VCaP (cell line): Measurements from ENCODE around the gene ATXN7L1.
"Not testable (repeated sequence)": the region's sequence is repeated elsewhere in the genome, so short reads cannot be mapped to it uniquely, and the experiment has no call there.

Experiments used
- H3K27ac ChIP-seq: fragments of 450-650 bp; 2 replicates; pipeline ENCODE4 v1.5.1; 2017
- TF ChIP-seq, protein P1 (sequence below): fragments of 450-650 bp; conservative IDR thresholded peaks from 2 replicates; pipeline ENCODE4 v1.5.1; 2017; ENCODE audit warnings: mild to moderate bottlenecking, moderate library complexity

The ATXN7L1 gene

DNA sequence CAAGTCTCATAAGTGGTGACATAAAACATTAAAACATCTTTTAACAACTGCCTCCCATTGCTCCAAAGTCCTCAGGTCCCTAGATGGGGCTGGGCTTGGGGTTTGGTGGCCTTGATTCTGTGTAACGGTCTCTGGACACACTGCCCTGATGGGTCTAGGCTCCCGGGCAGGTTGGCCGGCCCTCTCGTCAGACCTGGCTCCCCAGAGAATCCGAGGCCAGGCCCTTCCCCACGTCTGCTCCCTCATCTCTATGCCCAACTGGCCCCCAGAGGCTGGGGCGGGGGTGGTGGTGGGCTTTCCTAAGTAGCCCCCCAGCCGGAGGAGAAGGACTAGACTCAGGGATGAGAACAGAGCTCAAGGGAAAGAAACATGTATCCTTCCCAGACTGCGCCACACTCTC lies 263.6 kb downstream of the ATXN7L1 start:
- TF ChIP-seq, protein P1, sequence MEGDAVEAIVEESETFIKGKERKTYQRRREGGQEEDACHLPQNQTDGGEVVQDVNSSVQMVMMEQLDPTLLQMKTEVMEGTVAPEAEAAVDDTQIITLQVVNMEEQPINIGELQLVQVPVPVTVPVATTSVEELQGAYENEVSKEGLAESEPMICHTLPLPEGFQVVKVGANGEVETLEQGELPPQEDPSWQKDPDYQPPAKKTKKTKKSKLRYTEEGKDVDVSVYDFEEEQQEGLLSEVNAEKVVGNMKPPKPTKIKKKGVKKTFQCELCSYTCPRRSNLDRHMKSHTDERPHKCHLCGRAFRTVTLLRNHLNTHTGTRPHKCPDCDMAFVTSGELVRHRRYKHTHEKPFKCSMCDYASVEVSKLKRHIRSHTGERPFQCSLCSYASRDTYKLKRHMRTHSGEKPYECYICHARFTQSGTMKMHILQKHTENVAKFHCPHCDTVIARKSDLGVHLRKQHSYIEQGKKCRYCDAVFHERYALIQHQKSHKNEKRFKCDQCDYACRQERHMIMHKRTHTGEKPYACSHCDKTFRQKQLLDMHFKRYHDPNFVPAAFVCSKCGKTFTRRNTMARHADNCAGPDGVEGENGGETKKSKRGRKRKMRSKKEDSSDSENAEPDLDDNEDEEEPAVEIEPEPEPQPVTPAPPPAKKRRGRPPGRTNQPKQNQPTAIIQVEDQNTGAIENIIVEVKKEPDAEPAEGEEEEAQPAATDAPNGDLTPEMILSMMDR, result no peak

DNA sequence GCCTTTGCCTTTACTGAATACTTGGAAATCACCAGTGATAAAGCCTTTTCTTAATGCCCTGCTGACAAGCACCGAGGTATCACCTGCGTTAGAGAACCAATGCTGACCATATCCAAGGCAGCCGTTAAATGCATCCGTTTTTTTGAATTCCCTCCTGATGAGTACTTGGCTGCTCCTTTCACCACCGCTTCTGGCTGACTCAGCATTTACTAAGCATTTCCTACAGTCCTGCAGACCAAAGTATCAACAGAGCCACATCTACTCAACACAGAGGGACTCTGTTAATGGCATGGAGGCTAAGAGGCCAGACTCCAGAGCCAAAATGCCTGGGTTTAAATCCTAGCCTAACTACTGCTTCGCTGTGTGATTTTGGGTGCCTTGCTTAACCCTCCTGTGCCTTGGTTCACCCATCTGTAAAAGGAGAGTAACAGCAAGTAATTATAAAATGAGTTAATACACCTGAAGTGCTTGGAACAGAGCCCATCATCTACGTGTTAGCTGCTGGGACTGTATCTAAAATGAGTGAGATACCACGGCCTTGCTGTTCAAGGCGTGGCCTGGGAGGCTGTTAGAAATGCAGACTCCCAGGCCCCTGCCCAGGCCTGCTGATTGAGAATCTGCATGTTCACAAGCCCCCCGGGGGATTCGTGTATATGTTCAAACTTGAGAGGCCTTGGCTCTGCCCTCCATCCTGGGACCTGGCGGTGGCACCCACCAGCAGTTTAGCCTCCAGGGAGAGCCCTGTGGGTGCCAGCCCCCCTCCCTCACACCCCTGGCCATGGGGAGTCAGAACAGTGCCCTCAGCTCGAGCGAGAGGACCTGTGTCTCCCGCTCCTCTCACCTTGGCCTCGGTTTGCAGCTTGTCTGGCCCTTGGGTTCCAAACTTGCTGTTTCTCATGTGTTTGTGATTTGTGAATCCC lies 264.3 kb downstream of the ATXN7L1 start:
- no peak overlapping the region for H3K27ac ChIP-seq
- TF ChIP-seq, protein P1, result no peak

More for the DNA sequence above, 263.6 kb downstream of the ATXN7L1 start:
- H3K27ac ChIP-seq, result no peak overlapping the region

DNA sequence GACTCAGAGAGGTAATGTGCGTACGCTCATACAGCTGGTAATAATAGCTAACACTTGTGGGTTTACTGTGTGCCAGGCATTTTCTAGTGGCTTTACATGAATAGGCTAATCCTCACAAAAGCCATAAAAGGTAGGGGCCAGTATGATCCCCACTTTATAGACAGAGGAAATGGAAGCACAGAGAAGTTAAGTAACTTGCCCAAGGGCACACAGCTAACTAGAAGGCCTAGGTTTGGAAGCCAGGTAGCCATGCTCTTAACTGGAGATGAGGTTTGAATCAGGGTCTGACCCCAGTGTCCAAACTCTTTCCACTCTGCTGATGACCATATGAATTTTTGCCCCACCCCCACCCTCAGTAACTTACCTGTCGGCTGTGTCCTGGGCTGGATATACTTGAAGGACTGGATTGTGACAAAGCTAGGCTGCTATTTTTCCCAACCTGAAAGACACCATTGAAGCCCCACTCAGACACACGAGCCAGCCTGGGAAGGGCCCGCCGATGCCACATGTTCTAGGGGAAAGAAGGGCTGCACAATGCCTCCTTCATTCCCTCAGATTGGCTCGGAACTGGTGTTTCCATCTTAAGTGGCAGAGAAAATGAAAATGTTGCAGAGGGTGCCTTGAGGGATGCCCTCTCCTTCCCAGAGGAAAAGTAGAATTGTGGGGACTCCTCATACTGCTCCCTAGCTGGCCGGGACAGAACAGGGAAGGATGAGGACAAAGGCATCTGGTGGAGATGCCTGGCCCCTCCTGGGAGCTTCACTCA lies 266.1 kb downstream of the ATXN7L1 start:
- TF ChIP-seq, protein P1, result no peak
- H3K27ac ChIP-seq, result no peak overlapping the region

DNA sequence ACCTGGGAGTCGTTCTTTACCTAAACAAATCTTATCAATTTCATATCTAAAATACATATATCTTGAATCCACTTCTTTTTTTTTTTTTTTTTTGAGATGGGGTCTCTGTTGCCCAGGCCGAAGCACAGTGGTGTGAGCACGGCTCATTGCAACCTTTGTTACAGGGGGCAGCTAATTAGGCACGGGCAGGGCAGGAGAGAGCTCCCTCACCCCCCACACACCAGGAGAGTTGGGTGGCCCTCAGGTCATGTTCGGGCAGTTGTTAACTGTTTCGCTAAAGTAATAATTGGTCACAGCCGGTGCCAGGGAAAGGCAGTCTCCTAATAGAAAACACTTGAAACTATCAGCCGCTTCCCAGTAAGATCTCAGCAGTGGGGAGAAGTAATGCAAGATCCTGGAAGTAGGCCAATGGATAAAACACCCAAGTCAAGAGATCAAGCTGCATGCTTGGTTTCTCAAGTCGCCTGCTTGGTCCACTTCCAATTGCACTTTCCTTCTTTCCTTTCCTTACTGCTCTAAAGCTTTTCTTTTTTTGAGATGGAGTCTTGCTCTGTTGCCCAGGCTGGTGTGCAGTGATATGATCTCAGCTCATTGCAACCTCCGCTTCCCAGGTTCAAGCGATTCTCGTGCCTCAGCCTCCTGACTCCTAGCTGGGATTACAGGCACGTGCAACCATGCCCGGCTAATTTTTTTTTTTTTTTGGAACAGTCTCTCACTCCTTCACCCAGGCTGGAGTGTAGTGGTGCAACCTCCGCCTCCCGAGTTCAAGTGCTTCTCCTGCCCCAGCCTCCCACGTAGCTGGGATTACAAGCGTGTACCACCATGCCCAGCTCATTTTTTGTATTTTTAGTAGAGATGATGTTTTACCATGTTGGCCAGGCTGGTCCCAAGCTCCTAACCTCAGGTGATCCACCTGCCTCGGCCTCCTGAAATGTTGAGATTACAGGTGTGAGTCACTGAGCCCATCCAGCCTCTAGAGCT lies 273.8 kb downstream of the ATXN7L1 start:
- TF ChIP-seq, protein P1, result no peak
- H3K27ac ChIP-seq, result no peak overlapping the region

DNA sequence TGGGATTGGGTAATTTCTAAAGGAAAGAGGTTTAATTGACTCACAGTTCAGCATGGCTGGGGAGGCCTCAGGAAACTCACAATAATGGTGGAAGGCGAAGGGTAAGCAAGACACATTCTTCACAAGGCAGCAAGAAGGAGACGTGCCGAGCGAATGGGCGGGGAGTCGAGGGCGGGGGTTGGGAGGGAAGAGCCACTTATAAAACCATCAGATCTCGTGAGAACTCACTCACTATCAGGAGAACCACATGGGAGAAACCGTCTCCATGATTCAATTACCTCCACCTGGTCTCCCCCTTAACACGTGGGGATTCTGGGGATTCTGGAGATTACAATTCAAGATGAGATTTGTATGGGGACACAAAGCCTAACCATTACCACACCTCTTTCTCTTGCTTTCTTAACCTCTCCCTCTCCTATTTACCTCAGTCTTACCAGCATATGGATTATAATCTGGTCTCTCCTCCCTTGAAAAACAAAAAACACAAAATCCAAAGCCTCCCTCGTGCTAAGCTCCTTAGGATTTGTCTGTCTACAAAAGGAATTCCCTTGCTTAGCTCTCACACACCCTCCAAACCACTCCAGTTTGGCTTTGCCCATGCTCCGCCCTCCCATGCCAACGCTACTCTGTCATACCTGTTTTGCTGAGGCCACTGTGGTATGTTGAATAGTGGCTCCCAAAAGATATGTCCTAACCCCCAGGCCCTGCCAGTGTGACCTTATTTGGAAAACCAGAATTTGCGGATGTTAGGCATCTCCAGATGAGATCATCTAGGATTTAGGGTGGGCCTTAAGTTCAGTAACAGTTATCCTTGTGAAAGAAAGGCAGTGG lies 275.5 kb downstream of the ATXN7L1 start:
- no peak overlapping the region for H3K27ac ChIP-seq

DNA sequence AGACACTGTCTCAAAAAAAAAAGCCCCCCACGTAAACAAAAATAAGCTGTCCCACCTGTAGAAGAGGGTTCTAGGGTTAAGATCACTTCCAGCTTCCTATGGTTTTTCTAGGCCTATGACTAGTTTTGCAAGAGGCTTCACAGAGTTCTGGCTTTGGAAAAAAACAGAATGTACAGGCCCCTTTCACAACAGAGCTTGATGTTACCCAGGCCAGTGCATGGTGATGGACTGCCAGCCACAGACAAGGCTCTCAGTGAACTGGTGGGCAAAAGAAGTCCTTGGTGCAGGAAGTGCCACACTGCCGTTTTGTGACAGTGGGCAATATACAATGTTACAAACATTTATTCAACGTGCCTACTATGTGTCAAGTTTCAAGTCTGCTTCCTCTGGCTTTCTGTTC lies 276.8 kb downstream of the ATXN7L1 start:
- TF ChIP-seq, protein P1, result no peak
- H3K27ac ChIP-seq, result no peak overlapping the region

More for the DNA sequence above, 275.5 kb downstream of the ATXN7L1 start:
- TF ChIP-seq, protein P1, result no peak

DNA sequence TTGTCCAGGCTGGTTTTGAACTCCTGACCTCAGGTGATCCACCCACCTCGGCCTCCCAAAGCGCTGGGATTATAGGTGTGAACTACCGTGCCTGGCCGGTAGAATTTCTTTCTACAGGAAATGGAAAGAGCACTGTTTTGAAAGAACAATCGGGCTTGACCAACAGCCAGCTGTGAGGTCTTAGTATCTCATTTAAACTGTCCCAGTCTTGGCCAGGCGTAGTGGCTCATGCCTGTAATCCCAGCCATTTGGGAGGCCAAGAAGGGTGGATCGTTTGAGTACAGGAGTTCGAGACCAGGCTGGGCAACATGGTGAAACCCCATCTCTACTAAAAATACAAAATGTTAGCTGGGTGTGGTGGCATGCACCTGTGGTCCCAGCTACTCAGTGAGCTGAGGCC lies 277.3 kb downstream of the ATXN7L1 start:
- not testable (repeated sequence) for H3K27ac ChIP-seq
